Esophagus muscularis mucosa (tissue), 4 donors: ENCODE measurements around the gene SERPINE2.

Experiments used
- CTCF ChIP-seq, 3 experiments: fragments of 200-600 bp in 2 of 3; fragments of 450-650 bp in 1 of 3; sonication (generic) in 2 of 3; IDR thresholded peaks; one replicate each; pipeline ENCODE4 v1.5.1; 2017 to 2019; ENCODE audit warnings: antibody characterized with exemption in 3 of 3, mild to moderate bottlenecking in 2 of 3, moderate library complexity in 1 of 3
- EP300 ChIP-seq: sonication (generic); formaldehyde crosslinking; IDR thresholded peaks from one replicate; pipeline ENCODE4 v1.6.1; 2017; ENCODE audit warnings: antibody characterized with exemption
- POLR2A ChIP-seq: fragments of 450-650 bp; IDR thresholded peaks from one replicate; pipeline ENCODE4 v1.6.1; 2017; ENCODE audit warnings: antibody characterized with exemption, moderate library complexity, mild to moderate bottlenecking, low read depth
- POLR2AphosphoS5 ChIP-seq, 2 donors: sonication (generic); formaldehyde crosslinking; IDR thresholded peaks; one replicate each; pipeline ENCODE4 v1.6.1; 2017; ENCODE audit warnings: antibody characterized with exemption in 2 of 2

- TF ChIP-seq CTCF (IDR thresholded peaks at IDR 0.05) (no peak), POLR2A (no peak), POLR2AphosphoS5 (IDR thresholded peaks at IDR 0.05) (no peak), EP300 (no peak)
Measured at GRCh38 chr2:224085246-224085645, 46.2 kb upstream of the SERPINE2 start.
